ENCODE measurements around the gene MTCH1.

DNA sequence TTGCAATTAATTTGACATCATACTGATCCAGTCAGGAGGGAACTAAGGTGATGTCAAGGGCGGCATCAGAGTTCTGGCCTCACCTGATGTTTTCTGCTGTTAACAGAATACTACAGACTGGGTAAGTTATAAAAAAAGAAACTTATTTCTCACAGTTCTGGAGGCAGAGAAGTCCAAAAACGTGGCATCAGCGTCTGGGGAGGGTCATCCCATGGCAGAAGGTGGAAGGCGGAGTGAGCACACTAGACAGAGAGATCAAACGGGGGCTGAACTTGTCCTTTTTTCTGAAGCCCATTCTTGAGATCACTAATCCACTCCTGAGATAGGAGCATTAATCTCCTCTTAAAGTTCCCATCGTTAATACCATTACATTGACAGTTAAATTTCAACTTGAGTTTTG lies 3.3 kb upstream of the MTCH1 start:
- TF ChIP-seq, protein P1, sequence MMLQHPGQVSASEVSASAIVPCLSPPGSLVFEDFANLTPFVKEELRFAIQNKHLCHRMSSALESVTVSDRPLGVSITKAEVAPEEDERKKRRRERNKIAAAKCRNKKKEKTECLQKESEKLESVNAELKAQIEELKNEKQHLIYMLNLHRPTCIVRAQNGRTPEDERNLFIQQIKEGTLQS (IDR thresholded peaks at IDR 0.05) = no peak
- no peak for TF ChIP-seq EZH2 (IDR thresholded peaks at IDR 0.05)
- TF ChIP-seq YY1 (IDR thresholded peaks at IDR 0.05; ENCODE audit: extremely low read depth, insufficient replicate concordance, low read depth, low read length) = no peak
- TF ChIP-seq, protein P2, sequence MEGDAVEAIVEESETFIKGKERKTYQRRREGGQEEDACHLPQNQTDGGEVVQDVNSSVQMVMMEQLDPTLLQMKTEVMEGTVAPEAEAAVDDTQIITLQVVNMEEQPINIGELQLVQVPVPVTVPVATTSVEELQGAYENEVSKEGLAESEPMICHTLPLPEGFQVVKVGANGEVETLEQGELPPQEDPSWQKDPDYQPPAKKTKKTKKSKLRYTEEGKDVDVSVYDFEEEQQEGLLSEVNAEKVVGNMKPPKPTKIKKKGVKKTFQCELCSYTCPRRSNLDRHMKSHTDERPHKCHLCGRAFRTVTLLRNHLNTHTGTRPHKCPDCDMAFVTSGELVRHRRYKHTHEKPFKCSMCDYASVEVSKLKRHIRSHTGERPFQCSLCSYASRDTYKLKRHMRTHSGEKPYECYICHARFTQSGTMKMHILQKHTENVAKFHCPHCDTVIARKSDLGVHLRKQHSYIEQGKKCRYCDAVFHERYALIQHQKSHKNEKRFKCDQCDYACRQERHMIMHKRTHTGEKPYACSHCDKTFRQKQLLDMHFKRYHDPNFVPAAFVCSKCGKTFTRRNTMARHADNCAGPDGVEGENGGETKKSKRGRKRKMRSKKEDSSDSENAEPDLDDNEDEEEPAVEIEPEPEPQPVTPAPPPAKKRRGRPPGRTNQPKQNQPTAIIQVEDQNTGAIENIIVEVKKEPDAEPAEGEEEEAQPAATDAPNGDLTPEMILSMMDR (IDR thresholded peaks at IDR 0.05 in 2 of 3, conservative IDR thresholded peaks at IDR 0.05 in 1 of 3; ENCODE audit: borderline replicate concordance in 1 of 3, insufficient read depth in 1 of 3, low read depth in 2 of 3, low read length in 2 of 3) = no peak
- TF ChIP-seq, protein P3, sequence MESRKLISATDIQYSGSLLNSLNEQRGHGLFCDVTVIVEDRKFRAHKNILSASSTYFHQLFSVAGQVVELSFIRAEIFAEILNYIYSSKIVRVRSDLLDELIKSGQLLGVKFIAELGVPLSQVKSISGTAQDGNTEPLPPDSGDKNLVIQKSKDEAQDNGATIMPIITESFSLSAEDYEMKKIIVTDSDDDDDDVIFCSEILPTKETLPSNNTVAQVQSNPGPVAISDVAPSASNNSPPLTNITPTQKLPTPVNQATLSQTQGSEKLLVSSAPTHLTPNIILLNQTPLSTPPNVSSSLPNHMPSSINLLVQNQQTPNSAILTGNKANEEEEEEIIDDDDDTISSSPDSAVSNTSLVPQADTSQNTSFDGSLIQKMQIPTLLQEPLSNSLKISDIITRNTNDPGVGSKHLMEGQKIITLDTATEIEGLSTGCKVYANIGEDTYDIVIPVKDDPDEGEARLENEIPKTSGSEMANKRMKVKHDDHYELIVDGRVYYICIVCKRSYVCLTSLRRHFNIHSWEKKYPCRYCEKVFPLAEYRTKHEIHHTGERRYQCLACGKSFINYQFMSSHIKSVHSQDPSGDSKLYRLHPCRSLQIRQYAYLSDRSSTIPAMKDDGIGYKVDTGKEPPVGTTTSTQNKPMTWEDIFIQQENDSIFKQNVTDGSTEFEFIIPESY (IDR thresholded peaks at IDR 0.05; ENCODE audit: extremely low read depth, insufficient replicate concordance, low read length) = no peak
- no peak for TF ChIP-seq POLR2AphosphoS5 (IDR thresholded peaks at IDR 0.05; ENCODE audit: low read depth, low read length)
- no peak for TF ChIP-seq SP1 (IDR thresholded peaks at IDR 0.05; ENCODE audit: low read depth)
- TF ChIP-seq, protein P4, sequence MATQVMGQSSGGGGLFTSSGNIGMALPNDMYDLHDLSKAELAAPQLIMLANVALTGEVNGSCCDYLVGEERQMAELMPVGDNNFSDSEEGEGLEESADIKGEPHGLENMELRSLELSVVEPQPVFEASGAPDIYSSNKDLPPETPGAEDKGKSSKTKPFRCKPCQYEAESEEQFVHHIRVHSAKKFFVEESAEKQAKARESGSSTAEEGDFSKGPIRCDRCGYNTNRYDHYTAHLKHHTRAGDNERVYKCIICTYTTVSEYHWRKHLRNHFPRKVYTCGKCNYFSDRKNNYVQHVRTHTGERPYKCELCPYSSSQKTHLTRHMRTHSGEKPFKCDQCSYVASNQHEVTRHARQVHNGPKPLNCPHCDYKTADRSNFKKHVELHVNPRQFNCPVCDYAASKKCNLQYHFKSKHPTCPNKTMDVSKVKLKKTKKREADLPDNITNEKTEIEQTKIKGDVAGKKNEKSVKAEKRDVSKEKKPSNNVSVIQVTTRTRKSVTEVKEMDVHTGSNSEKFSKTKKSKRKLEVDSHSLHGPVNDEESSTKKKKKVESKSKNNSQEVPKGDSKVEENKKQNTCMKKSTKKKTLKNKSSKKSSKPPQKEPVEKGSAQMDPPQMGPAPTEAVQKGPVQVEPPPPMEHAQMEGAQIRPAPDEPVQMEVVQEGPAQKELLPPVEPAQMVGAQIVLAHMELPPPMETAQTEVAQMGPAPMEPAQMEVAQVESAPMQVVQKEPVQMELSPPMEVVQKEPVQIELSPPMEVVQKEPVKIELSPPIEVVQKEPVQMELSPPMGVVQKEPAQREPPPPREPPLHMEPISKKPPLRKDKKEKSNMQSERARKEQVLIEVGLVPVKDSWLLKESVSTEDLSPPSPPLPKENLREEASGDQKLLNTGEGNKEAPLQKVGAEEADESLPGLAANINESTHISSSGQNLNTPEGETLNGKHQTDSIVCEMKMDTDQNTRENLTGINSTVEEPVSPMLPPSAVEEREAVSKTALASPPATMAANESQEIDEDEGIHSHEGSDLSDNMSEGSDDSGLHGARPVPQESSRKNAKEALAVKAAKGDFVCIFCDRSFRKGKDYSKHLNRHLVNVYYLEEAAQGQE (IDR thresholded peaks at IDR 0.05; ENCODE audit: low read depth) = no peak
- no peak for TF ChIP-seq TCF7L2 (IDR thresholded peaks at IDR 0.05; ENCODE audit: borderline replicate concordance, extremely low read depth, insufficient read depth, insufficient read length)
- no peak for TF ChIP-seq POLR2A (IDR thresholded peaks at IDR 0.05; ENCODE audit: borderline replicate concordance, extremely low read depth, insufficient read depth, insufficient read length)
- no peak for TF ChIP-seq SIN3A (IDR thresholded peaks at IDR 0.05; ENCODE audit: low read depth)
- TF ChIP-seq JUND (IDR thresholded peaks at IDR 0.05) = no peak
- TF ChIP-seq RAD21 (IDR thresholded peaks at IDR 0.05; ENCODE audit: low read depth) = no peak

Data from HCT116 (cell line).